Gastrocnemius medialis (tissue), 4 donors: ENCODE results near the gene SUMO2. TPM values are rescaled to one million over a fixed set of nuclear protein-coding genes. Genes with fewer than 3 reads are reported as not detected.
A peak's percentile ranks its signal among the peaks of the same experiment; 100 is the strongest.

Source experiments
- ATAC-seq, 2 donors: fragments of 150-250 bp; one replicate each; pipeline ENCODE4 v1.9.1; 2016
- DNase-seq, 2 donors: peaks; one replicate each; pipeline ENCODE4 v3.0.0-alpha.2; 2019
- H3K27ac ChIP-seq, 4 donors: fragments of 200-600 bp; sonication (generic); 1 replicate in 1 of 4; 2 replicates in 3 of 4; pipeline ENCODE4 v1.5.1; 2016 to 2018; ENCODE audit warnings: mild to moderate bottlenecking in 2 of 4, moderate library complexity in 1 of 4
- H3K27me3 ChIP-seq, 3 donors: fragments of 200-600 bp; sonication (generic) in 2 of 3; 1 replicate in 1 of 3; 2 replicates in 2 of 3; pipeline versions ENCODE4 v1.5.1 to v1.6.0; 2016 to 2019; ENCODE audit warnings: mild to moderate bottlenecking in 1 of 3, moderate library complexity in 1 of 3
- H3K36me3 ChIP-seq, 2 donors: fragments of 200-600 bp; sonication (generic) in 1 of 2; one replicate each; pipeline ENCODE4 v1.5.1; 2017 to 2018
- H3K4me1 ChIP-seq, 2 donors: fragments of 200-600 bp; sonication (generic) in 1 of 2; one replicate each; pipeline ENCODE4 v1.5.1; 2016 to 2017; ENCODE audit warnings: mild to moderate bottlenecking in 2 of 2
- H3K4me3 ChIP-seq, 4 donors: fragments of 200-600 bp; sonication (generic) in 3 of 4; 1 replicate in 1 of 4; 2 replicates in 3 of 4; pipeline ENCODE4 v1.5.1; 2016 to 2019; ENCODE audit warnings: mild to moderate bottlenecking in 2 of 4
- H3K9me3 ChIP-seq, 3 donors: fragments of 200-600 bp; sonication (generic) in 2 of 3; 1 replicate in 1 of 3; 2 replicates in 2 of 3; pipeline ENCODE4 v1.5.1; 2016 to 2019
- CTCF ChIP-seq, 5 experiments: fragments of 450-650 bp in 3 of 5; fragments of 200-600 bp in 2 of 5; sonication (generic) in 2 of 5; IDR thresholded peaks in 4 of 5; conservative IDR thresholded peaks in 1 of 5; 1 replicate in 4 of 5; 2 replicates in 1 of 5; pipeline ENCODE4 v1.5.1; 2016 to 2019; ENCODE audit warnings: antibody characterized with exemption in 5 of 5, mild to moderate bottlenecking in 3 of 5, moderate library complexity in 3 of 5
- POLR2A ChIP-seq, 2 donors: fragments of 450-650 bp; IDR thresholded peaks; one replicate each; pipeline ENCODE4 v1.6.1; 2017; ENCODE audit warnings: antibody characterized with exemption in 2 of 2, mild to moderate bottlenecking in 2 of 2, moderate library complexity in 2 of 2
- in situ Hi-C, 4 donors: fragments of 200-750 bp; cut with MboI; loops; one replicate each; pipeline versions ENCODE4 v1.15.0 to v1.8.0; 2017; ENCODE audit warnings: low sequenced_read_pairs in 4 of 4
- intact Hi-C: fragments of 100-400 bp; cut with DNase I; formaldehyde crosslinking; loops from one replicate; pipeline ENCODE4 v1.15.1; 2023; ENCODE audit warnings: low total_unique reads
- total RNA-seq, 4 donors: library from RNA; depleted of rRNA; stranded (reverse); fragments of >200 nt; gene quantifications; one replicate each; pipeline versions ENCODE4 v1.1.0 to v1.2.3, GENCODE V29; 2016

SUMO2 gene
- total RNA-seq, 4 donors from 2014 or later: 36.7 to 45.1 (median 43.3) TPM

- peak; percentile 93 to 95 for ATAC-seq
- H3K36me3 ChIP-seq: peaks cover 0 to 18% of the 10 kb centered on the region in 2 donors
- H3K9me3 ChIP-seq: no peaks in the 10 kb centered on the region
- intact Hi-C loops (loop anchor here (1.0 kb wide), 1 partner anchor 22 kb away; no protein-coding TSS in a partner anchor), in situ Hi-C loops (loop anchor here in 3 of 4 donors (10.0 kb wide), 1 partner anchor 90 kb away; no protein-coding TSS in a partner anchor)
- TF ChIP-seq CTCF (IDR thresholded peaks at IDR 0.05 in 4 of 5, conservative IDR thresholded peaks at IDR 0.05 in 1 of 5) (peak in 4 of 5 experiments; percentile 2 to 33 (median 16)), POLR2A (IDR thresholded peaks at IDR 0.05) (peak; percentile 69 to 72)
- peaks cover 12 to 16% of the 10 kb centered on the region in 2 donors for H3K4me1 ChIP-seq
- no peaks in the 10 kb centered on the region for H3K27me3 ChIP-seq
- peak within 1 kb of the TSS; percentile 87 to 98 (median 95) for H3K27ac ChIP-seq
- peak within 1 kb of the TSS; percentile 81 to 96 (median 88) for H3K4me3 ChIP-seq
- peak; percentile 88 to 91 for DNase-seq
Measured at GRCh38 chr17:75205037-75205792, 22.5 kb upstream of the SUMO2 start, which contains the start of gene NUP85. TSS of gene NUP85 (plus strand) at chr17:75205679. CDS start at chr17:75205762, 83 bp downstream.

DNA sequence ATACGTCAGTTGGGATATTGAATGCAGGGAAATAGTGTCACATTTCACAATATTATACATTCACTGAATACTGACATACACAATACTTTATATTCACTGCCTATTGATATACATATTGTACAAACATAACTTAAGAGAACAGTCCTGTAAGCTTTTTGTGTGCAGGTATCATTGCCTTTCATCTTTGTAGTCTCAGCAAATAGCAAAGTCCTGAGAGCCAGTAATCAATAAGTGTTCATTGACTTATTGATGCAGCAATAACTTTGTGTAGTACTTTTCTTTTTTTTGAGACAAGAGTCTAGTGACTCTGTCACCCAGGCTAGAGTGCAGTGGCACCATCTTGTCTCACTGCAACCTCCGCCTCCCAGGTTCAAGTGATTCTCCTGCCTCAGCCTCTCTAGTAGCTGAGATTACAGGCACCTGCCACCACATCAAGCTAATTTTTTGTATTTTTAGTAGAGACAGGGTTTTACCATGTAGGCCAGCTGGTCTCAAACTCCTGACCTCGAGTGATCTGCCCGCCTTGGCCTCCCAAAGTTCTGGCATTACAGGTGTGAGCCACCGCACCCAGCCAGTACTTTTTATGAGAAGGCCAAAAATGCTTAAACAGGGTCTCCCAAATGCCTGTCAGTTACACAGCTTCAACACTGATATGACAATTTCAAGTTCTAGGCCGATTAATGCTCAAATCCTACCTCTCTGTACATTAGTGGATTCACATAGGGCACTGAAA is 17.3 kb upstream of the SUMO2 start:
- Histone ChIP-seq H3K9me3 (no peaks in the 10 kb centered on the region), H3K27ac (no peak overlapping the region), H3K4me3 (no peak overlapping the region), H3K27me3 (no peaks in the 10 kb centered on the region), H3K36me3 (no peaks in the 10 kb centered on the region), H3K4me1 (peaks cover 4 to 5% of the 10 kb centered on the region in 2 donors)
- in situ Hi-C loops: loop anchor here in 3 of 4 donors (10.0 to 25.0 kb wide), 2 partner anchors 85 to 238 kb away; partner anchors contain the start of gene HID1 (in 1 of the 3)
- TF ChIP-seq CTCF (IDR thresholded peaks at IDR 0.05 in 4 of 5, conservative IDR thresholded peaks at IDR 0.05 in 1 of 5) (no peak), POLR2A (IDR thresholded peaks at IDR 0.05) (no peak)
- no peak for ATAC-seq
- DNase-seq: no peak
- intact Hi-C loops: loop anchor here (5.0 kb wide), 1 partner anchor 138 kb away; no protein-coding TSS in a partner anchor

DNA sequence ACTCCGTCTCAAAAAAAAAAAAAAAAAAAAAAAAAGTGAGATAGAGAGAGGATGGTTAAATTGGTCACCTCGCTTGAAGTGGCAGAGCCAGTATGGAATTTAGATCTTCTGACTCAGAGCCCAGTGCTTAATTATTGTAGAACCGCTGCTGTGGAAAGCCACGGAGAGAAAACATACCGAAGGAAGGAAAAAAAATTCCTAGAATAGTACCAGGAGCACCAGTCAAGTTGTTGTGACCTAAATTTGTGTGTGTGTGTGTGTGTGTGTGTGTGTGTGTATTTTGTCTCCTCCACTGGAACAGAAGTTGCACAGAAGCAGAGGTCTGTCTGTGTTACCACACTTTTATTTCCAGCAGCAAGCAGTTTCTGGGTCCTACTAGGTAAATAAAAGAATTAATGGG is 12.1 kb upstream of the SUMO2 start:
- Histone ChIP-seq H3K9me3 (no peaks in the 10 kb centered on the region), H3K4me1 (no peaks in the 10 kb centered on the region), H3K27me3 (no peaks in the 10 kb centered on the region), H3K4me3 (no peak overlapping the region), H3K27ac (no peak overlapping the region), H3K36me3 (no peaks in the 10 kb centered on the region)
- in situ Hi-C loops: loop anchor here in 1 of 4 donors (25.0 kb wide), 1 partner anchor 233 kb away; the partner anchor contains the start of gene HID1
- no peak for ATAC-seq
- intact Hi-C loops: no loop called here
- TF ChIP-seq CTCF (IDR thresholded peaks at IDR 0.05 in 4 of 5, conservative IDR thresholded peaks at IDR 0.05 in 1 of 5) (no peak), POLR2A (IDR thresholded peaks at IDR 0.05) (no peak)
- DNase-seq: no peak

GRCh38 chr17:75191584-75191983 is 8.8 kb upstream of the SUMO2 start:
- intact Hi-C loops: no loop called here
- in situ Hi-C loops: loop anchor here in 1 of 4 donors (25.0 kb wide), 1 partner anchor 229 kb away; the partner anchor contains the start of gene HID1
- DNase-seq (no peak), ATAC-seq (no peak)
- Histone ChIP-seq H3K27me3 (no peaks in the 10 kb centered on the region), H3K36me3 (no peaks in the 10 kb centered on the region), H3K9me3 (no peaks in the 10 kb centered on the region), H3K4me3 (no peak overlapping the region), H3K4me1 (no peaks in the 10 kb centered on the region), H3K27ac (no peak overlapping the region)
- TF ChIP-seq POLR2A (IDR thresholded peaks at IDR 0.05): no peak
- TF ChIP-seq CTCF (IDR thresholded peaks at IDR 0.05 in 4 of 5, conservative IDR thresholded peaks at IDR 0.05 in 1 of 5): no peak
